HG03342 (cell line): ENCODE data around the gene CLMP.
"Not testable (repeated sequence)": the region's sequence is repeated elsewhere in the genome, so short reads cannot be mapped to it uniquely, and the experiment has no call there.

Experiments used
- ATAC-seq: cut with Tn5 transposase; IDR thresholded peaks from one replicate; pipeline ENCODE4 v1.9.1; 2021; ENCODE audit warnings: mild to moderate bottlenecking, moderate library complexity; ENCODE audit not compliant: unreplicated experiment

The CLMP gene

DNA sequence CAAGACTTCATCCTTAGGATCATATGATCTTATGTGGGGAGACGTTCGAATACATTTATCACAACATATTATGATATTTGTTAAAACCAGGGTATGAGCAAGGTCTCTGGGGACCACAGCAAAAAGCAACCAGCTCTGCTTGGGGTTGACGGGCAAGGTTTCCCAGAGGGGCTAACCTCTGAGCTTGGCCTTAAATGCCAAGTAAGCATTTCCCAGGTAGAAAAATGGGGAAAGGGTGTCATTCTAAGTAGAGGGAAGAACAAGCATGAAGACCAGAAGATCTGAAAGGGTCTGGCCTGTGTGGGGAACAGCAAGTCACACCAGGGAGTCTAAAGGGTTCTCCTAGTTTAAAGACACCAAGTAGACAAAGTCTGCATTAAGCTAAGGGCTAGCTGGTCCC is 24.1 kb downstream of the CLMP start:
- ATAC-seq = no peak

DNA sequence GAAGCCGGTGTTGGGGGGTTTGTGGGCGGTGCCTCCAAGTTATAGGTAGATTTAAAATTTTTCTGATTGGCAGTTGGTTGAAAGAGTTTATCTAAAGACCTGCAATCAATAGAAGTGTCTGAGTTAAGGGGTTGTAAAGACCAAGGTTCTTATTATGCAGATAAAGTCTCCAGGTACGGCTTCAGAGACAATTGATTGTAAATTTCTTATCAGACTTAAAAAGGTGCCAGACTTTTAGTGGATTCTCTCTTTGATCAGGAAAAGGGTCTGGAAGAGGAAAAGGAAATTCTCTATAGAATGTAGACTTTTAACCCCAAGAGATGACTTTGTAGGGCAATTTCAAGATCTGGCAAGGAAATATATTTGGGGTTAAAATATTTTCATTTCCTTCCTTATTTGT is 25.2 kb downstream of the CLMP start:
- ATAC-seq = no peak

DNA sequence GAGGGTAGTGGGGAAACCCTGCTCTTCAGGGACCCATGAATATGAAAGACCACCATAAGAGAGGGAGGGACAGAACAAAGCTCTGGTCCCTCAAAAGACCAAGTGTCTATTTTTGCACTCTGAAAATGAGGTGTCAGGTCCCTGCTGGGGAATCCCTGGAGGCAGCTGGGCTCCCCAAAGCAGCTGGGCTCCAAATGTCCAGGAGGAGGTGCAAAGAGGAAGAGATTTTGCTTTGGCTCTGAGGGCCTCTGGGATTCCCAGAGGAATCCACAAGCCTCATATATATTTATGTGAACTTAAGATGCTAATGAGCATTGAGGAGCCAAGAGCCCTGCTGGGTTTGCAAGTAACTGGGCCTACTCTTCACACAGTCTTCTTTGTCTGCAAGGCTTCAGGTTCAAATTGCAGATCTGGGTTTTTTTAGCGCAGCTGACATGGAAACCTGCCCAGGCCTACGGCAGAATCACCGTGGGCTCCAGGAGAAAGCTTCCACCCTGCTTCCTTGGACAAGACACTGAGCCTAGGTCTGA is 26.0 kb downstream of the CLMP start:
- ATAC-seq = no peak

DNA sequence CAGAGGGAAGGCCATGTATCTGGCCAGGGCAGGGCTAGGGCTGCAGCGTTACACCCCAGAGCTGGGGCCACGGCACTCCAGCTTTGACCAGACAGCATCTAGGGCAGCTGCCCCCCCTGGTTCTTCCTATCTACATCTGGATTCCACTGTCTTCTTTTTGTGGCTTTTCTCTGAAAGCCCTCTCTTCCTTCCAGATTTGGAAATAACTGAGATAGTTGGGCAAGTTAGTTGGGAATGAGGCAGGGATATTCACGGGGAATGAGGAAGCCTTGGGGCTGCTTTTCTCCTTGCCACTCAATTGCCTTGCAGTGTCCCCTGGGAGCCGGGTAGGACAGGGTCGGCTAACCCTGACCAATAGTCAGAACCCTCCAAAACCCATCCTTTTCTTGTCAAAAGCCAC is 26.8 kb downstream of the CLMP start:
- ATAC-seq = no peak

DNA sequence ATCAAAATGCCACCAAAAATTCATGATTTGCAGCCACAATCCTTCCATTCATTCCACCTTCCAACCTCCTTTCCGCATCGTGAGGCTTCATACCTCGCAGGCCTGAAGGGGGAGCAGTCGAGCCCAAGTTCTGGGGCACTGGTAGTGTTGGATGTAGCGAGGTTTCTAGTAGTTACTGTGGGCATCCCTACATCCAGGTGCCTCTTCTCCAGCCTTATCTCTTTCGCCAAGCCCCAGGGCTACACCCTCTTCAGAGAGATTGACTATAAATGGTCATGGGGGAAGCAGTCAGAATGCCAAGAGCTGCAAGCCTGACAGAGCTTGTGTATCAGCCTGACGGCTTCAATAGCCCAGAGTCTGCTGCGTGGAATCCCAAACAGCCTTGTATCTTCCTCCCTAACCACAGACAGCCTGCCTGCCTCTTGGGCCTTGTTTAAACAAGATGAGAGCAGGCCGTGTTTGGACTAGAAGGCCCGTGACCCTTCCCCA is 28.9 kb downstream of the CLMP start:
- ATAC-seq = no peak

DNA sequence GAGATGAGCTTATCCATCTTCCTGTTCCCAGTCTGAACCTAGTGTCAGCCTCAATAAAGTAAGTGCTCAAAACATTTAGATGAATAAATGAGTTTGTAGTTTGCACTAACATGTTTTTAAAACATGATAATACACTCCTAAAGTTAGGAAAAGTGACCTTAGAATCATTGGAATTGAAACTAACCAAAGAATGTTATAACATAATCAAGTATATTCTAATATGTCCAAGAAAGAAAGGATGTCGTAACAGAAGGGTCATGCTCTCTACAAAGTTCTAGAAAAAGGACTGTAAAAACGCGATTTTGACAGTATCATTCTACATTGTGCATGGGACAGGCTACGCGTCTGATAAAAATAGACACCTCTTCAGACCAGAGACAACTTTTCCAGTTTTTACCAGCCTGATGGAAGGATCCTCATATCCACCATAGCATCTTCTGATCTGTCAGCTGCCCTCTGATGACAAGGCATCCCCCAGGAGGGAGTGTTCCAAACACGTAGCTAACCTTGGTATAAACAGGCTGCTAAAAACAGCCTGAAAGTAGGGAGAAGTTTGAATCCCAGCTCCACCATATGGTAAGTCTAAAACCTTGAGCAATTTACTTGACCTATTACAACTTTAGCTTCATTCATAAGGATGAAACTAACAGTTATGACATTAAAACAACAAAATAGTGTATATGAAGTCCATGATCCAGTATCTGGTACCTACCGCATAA is 30.2 kb downstream of the CLMP start:
- no peak for ATAC-seq

DNA sequence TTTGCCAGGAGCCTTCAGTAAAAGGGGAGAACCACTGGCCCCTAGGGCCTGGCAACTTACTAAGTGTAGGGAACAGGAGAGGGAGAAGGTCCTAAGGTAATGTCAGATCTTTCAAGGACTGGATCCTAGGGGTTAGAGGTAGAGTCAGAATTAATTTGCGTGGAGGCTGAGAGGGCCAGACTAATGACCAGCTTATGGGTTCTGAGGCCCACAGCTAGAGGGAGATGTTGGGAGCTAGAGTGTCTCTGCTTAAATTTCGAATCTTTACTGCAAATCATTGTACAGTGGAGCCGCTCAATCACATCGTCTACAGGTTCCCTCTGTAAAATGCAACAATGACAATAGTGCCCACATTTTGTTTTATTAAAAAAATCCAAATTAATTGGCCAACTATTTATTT is 31.4 kb downstream of the CLMP start:
- ATAC-seq = no peak

DNA sequence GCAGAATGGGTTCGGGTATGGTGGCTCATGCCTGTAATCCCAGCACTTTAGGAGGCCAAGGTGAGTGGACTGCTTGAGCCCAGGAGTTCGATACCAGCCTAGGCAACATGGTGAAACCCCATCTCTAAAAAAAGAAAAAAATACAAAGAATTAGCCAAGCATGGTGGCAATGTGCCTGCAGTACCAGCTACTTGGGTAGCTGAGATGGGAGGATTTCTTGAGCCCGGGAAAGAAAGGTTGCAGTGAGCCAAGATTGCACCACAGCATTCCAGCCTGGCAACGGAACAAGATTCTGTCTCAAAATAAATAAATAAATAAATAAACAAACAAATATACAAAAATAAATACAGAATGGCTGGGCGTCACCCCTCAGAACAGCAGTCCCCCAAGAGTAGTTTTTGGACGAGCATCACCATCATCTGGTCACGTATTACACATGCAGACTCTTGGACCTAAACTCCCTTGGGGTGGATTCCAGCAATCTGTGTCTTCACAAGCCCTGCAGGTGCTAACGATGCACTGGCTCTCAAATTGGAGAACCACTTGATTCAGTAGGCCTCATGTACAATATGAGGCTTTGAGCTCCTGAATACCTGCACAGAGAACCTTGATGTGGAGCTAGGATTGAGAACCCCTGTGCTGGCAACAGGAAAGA is 33.5 kb downstream of the CLMP start:
- ATAC-seq = no peak

DNA sequence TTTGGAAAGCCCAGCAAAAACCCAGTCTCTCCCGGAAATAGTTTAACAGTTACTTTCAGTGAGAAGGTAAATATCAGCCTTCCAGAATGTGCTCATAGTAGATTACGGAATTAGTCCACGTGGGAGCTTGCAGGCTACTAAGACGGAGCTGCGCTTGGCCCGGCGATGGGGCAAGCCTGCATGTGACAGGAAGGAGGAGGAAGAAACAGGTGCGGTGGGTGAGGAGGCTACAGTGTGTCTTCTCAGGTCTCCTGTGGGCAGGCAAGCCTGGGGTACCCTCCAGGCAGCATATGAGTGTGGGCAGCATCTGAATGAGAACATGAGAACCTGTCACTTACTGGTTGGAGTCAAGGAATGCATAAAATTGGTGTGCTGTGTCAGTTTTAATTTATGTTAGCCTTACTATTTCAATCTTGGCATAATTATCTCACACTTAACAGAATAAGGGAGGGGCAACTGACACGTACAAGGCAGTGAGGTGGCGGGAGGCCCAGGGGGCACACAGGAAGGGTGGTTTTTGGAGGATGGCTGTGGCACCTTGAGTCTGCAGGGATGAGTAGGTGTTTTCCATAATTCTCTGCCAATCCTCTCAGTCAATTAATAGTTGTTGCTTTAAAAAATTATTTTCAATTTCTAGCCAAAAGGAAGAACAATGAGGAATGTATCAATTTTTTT is 35.7 kb downstream of the CLMP start:
- no peak for ATAC-seq

DNA sequence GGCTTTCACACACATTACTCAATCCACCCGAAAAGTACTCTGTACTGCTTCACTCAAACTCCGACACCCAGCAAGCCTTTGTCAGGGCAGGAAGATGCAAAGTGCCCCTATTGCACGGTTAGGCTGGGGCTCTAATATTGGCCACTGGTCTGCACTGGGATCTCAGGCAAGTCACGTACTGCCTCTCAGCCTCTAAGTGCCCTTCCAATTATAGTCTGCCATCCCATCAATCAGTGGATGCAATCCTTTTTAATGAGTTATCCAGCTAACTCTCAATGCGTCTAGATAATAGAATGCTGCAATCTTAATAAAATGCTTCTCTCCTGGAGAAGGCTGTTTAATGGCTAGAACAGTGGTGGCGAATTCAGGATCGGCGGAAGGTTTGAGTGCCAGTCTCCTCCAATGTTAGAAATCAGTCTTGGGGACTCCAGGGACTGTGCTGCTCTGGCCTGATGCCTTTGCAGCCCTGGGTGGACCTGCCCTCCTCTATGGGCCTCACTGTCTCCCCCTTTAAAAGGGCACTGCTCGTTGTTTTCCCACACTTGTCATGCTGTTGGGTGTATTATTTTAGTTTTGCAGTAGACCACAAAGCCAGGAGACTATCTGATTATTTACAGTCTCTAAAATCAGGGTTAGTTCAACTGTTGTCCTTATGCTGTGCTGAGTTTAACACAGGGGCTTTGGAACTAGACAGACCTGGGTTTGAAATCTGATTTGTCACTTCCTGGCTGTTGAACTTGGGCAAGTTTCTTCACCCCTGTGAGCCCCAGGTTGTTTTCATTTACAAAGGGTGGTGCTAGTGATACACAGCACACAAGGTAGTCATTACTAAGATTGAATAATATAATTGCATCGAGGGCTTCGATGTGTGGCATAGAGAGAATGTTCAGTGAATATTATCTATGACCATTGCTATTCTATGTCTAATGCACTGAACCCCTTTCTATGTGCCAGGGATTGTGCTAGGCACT is 36.7 kb downstream of the CLMP start:
- no peak for ATAC-seq

DNA sequence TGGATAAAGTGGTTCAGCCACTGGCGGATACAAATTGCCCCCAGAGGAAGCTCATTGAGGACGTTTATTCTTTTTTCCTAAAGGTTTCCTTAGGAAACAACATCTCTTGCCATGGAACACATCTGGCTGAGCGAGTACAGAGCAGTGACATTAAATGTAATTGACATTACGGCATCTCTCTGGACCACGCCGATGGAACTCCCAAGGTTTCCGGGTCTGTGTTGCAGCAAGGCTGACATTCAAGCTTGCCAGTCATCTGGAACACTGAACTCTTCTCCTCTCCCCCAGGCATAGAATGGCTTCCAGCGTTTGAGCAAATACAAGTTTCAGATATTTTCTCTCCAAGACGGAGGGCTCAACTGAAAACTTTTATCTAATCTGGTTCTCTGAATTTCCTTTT is 42.1 kb downstream of the CLMP start:
- ATAC-seq = no peak

DNA sequence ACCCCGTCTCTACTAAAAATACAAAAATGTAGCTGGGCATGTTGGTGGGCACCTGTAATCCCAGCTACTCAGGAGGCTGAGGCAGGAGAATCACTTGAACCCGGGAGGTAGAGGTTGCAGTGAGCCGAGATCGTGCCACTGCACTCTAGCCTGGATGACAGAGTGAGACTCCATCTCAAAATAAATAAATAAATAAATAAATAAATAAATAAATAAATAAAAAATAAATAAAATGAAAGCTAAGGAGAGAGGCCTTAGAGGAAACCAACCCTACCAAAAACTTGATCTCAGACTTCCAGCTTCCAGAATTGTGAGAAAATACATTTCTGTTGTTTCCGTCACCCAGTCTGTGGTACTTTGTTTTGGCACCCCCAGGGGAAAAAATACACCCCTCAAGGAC is 42.7 kb downstream of the CLMP start:
- not testable (repeated sequence) for ATAC-seq

DNA sequence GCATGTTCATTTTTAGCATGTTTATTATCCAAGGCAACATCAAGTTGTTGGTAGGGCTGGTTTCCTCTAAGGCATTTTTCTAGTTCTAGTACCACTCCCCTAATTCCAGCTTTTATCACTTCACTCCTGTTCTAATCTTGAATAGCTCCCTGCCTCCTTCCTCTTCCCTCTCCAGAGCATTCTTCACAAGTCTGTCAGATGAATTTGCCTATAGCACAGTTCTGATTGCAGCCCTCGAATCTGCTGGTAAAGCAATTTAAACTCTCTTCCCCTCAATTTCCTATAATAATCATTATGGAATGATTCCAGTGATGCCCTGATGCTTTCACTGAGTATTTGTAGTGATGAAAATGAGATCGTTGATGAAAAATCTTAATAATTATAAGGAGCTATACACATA is 43.3 kb downstream of the CLMP start:
- no peak for ATAC-seq

DNA sequence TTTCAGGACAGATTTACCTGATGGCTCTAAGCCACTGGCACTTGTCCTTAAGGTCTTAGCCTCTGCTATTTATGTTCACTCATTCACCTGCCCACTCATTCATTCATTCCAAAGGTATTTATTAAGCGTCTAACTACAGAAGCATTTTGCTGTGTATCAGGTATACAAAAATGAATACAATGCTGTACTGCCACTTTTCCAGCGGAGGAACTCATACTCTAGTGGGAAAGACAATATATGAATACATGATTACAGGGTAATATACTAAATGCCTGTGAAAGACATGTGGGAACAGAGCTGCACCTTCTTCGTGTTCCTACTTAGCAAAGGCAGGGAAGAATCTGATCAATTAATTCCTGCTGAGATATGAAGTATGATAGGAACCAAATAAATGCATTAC is 43.7 kb downstream of the CLMP start:
- no peak for ATAC-seq

DNA sequence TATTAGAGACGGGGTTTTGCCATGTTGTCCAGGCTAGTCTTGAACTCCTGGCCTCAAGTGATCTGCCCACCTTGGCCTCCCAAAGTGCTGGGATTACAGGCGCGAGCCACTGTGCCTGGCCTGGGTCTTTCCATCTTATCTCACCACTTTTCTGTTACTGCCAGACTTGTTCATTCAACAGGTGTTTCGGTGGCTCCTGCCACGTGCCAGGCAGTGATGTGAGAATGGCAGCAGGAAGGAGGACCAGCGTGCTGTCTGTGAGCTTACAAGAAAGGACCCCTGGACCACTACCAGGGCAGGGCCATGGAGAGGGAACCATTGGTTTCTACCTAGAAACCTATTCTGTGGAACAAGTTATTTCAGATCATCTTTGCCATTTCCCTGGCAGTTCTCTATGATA is 44.2 kb downstream of the CLMP start:
- no peak for ATAC-seq

DNA sequence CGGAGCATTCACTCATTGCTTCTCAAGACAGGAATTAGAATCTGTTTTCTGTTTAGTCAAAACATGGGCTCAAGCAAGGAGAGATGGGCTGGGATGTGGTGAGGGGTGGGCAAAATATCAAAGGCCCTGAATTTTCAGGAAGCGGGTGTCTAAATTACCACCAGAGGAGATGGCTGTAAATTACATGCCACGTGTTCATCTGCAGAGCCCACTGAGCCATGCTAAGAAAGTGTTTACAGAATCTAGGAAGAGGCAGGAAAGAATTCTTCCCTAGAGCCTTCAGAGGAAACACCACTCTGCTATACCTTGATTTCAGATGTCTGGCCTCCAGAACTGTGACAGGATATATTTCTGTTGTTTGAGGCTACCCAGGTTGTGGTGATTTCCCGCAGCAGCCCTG is 46.1 kb downstream of the CLMP start:
- no peak for ATAC-seq

DNA sequence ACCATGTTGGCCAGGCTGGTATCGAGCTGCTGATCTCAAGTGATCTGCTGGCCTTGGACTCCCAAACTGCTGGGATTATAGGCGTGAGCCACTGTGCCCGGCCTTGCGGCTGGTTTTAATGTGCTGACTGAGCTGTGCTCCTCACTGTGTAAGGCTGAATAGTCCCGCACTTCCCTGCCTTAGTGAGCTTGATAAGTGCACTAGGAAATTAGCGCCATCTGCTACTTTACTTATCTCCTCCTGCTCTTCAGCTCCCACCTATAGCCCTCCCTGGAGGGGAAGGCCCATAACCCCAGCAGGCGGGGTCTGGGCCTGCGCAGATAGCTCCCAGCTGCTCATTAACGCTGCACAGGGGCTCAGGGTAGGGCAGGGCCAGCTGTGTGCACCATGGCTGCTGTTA is 49.4 kb downstream of the CLMP start:
- ATAC-seq = no peak

DNA sequence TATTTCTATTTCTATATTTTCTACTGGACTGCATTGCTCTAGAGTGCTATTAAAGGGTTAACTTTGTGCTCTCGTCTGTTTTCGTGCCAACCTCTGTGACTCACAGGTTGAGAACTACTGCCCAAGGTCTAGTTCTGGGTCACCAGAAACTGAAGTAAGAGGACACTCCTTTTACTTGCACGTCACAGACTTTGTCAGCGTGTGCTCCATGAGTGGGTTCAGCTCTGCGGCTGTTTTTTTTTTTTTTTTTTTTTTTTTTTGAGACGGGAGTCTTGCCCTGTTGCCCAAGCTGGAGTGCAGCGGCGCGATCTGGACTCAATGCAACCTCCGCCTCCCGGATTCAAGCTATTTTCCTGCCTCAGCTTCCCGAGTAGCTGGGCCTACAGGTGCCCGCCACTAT is 49.8 kb downstream of the CLMP start:
- ATAC-seq = no peak

DNA sequence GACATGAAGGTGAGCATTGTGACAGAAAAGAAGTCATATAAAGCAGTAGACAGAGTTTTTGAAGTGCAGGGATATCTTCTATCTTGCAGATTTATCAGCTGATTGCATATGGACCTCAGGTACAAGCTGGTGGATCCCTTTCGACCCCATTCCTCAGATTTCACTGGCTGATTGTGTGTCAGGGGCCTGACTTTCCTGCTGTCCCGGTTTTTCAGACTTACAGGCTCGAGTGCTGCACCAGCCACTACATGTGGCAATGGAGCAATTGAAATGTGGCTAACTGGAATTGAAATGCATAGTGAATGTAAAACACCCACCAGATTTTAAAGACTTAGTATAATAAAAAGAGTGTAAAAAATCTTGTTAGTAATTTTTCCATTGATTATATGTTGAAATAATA is 50.3 kb downstream of the CLMP start:
- ATAC-seq = no peak

DNA sequence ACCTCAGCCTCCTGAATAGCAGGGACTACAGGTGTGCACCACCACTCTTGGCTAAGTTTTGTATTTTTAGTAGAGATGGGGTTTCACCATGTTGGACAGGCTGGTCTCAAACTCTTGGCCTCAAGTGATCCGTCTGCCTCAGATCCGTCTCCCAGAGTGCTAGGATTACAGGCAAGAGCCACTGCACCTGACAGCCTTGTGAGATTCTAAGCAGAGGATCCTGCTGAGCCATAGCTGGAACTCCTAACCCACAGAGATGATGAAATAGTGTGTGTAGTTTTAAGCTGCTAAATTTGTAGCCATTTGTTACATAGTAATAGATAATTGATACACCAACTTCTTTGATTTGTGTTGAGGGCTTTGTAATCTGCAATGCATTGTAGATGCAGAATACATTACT is 51.1 kb downstream of the CLMP start:
- ATAC-seq = no peak

DNA sequence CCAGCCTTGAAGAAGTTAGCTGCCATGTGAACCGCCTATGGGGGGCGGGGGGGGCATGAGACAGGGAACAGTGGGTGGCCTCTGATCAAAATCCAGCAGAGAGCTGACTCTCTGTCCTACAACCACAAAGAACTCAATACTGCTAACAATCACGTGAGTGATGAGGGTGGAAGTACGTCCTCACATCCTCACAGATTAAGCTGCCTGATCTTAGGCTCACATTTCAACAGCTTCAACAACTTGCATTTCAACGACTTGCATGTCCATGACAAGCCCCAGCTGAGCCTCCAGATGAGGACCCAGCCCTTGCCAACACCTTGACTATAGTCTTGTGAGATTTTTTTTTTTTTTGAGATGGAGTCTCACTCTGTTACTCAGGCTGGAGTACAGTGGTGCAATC is 51.6 kb downstream of the CLMP start:
- no peak for ATAC-seq
